Endometrial microvascular endothelial cells (primary cell): Measurements from ENCODE around the gene NAALADL1. TPM values are rescaled to one million over a fixed set of nuclear protein-coding genes. Genes with fewer than 3 reads are reported as not detected.

Experiments used
- in situ Hi-C: cut with HindIII; loops from 2 replicates; pipeline ENCODE4 v1.10.0; 2017; ENCODE audit warnings: low sequenced_read_pairs, low pct_unique_long_range_greater_than_20kb; ENCODE audit errors: inconsistent ontology term
- total RNA-seq: library from RNA; depleted of rRNA; stranded (reverse); fragments of >200 nt; gene quantifications from one replicate; pipeline ENCODE4 v1.2.3, GENCODE V29; 2015; ENCODE audit errors: inconsistent ontology term

Gene NAALADL1, protein sequence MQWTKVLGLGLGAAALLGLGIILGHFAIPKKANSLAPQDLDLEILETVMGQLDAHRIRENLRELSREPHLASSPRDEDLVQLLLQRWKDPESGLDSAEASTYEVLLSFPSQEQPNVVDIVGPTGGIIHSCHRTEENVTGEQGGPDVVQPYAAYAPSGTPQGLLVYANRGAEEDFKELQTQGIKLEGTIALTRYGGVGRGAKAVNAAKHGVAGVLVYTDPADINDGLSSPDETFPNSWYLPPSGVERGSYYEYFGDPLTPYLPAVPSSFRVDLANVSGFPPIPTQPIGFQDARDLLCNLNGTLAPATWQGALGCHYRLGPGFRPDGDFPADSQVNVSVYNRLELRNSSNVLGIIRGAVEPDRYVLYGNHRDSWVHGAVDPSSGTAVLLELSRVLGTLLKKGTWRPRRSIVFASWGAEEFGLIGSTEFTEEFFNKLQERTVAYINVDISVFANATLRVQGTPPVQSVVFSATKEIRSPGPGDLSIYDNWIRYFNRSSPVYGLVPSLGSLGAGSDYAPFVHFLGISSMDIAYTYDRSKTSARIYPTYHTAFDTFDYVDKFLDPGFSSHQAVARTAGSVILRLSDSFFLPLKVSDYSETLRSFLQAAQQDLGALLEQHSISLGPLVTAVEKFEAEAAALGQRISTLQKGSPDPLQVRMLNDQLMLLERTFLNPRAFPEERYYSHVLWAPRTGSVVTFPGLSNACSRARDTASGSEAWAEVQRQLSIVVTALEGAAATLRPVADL
- total RNA-seq = 13.3 TPM

DNA sequence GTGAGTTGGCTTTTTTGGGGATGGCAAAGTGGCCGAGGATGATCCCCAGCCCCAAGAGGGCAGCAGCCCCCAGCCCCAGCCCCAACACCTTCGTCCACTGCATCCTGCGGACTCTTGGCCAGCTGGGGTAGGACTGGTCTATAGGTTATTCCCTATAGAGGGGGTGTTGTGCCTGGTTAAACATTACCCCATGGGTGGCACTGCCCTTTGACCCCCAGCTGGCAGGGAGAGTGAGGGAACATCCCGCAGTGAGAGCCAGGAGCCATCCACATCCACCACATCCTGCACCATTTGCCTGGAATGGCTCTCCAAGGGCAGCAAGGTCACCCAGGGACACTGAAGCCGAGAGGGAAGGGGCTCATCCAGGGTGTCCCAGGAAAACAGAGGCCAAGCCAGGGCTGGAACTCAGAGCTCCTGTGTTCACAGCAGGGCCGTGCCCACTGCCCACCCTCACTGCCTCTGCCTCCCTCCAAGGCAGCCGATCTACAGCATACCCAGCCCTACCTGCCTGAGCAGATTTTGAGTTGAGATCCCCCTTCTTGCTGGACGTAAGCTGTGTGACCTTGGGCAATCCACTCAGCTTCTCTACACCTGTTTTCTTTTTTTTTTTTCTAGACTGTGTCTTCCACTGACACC, at the start of gene NAALADL1:
Gene NAALADL1, minus strand, starts transcription at position 135 of the 636 bp plus-strand sequence. Its CDS starts 32 bp downstream, at position 103.
- in situ Hi-C loops = no loop called here

DNA sequence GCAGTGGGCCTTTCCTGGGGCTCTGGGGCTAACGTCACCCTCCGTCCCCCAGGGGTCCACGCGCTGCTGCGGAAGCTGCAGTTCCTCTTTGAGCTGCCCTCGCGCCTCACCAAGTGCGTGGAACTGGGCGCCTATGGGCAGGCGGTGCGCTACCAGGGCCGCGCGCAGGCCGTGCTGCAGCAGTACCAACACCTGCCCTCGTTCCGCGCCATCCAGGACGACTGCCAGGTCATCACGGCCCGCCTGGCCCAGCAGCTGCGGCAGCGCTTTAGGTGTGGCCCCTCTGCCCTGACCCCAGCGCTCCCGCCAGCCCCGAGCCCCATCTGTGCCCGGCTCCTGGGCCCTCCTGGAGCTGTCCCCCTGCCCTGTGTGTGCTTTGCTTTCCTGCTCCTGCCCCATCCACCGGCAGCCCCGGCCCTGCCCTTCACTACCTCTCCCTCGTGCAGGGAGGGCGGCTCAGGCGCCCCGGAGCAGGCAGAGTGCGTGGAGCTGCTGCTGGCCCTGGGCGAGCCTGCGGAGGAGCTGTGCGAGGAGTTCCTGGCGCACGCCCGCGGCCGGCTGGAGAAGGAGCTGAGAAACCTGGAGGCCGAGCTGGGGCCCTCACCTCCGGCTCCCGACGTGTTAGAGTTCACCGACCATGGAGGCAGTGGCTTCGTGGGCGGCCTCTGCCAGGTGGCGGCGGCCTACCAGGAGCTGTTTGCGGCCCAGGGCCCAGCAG, 49.6 kb upstream of the NAALADL1 start:
- in situ Hi-C loops = no loop called here

DNA sequence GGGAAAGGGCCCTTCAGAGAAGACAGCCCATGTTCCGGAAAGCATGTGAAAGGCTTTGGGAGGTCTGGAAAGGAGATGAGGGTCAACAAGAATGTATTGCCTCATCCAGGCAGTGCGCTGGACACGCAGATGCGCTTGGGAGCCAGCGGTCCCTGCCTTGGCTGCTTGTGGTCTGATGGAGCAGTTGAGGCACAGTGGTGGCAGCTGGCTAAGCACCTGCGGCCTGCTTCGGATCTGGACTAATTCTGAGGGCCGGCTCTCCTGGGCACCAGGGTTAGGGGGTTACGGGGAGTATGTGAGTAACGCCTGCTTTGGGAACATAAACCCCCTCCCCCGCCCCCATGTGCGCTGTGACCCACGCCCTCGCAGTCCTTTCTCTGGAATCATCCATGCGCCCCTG, 48.7 kb upstream of the NAALADL1 start:
- in situ Hi-C loops = no loop called here

DNA sequence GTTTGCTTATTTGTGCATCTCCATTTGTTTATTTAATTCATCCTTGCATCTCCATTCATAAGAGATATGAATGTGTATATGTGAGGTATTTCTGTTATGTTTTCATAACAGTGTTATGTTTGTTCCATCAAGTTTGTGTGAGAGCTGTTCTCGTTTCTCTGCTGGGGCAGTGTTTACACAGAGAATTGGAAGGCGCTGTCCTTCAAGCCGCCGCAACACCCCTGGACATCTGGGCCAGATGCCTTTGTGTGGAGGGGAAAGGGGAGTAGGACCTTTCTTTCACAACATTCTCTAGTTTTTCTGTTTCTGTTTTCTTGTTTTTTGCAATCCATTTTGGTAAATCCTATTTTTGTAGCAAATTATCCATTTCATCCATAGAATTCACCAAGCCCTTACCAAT, 46.3 kb upstream of the NAALADL1 start:
- in situ Hi-C loops = no loop called here

DNA sequence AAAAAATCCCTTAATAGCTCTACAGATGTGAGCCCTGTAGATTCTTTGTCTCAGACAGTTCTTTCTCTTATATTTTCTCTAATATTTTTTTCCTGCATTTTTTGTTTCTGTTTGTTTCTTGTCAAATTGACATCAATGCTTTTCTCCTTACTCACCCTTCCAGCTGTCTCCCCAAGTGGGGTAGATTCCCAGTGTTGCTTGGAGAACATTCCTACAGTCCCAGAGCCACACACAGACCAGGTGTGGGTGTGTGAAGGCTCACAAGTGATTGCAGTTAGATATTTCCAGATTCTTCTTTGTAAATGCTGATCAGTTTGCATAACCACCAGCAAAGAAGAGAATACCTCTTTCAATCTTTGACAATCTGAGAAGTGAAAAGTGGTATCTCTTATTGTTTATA, 45.1 kb upstream of the NAALADL1 start:
- in situ Hi-C loops = no loop called here

DNA sequence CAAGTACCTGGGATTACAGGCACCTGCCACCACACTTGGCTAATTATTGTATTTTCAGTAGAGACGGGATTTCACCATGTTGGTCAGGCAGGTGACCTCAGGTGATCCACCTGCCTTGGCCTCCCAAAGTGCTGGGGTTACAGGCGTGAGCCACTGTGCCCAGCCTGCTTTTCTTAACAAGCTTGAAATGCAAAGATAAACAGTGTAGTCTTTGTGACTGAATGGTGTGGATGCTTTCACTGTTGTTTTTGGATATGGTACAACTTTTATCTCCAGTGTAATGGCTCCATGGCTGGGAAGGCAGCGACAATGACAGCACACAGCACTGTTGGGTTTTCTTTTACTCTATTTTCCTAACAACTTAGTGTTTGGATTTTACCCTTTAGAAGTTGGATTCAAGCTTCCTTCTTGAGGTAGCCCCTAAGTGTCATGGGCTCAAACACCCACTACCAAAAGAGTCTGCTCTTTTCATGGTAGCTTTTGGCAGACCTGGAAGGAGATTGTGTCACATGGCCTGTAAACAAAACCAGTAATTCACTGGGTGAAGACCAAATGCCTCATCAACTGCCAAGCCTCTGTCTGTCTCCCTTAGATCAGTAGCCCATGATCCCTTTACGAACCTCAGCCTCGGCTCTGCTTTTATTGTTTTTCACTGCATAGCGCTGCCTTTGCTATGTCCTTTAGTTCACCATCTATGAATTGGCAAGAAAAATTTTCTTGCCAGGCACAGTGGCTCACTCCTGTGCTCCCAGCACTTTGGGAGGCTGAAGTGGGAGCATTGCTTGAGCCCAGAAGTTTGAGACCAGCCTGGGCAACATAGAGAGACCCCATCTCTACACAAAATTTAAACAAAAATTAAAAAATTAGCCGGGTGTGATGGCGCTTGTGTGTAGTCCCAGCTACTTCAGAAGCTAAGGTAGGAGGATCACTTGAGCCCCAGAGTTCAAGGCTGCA, 44.1 kb upstream of the NAALADL1 start:
- in situ Hi-C loops = no loop called here

DNA sequence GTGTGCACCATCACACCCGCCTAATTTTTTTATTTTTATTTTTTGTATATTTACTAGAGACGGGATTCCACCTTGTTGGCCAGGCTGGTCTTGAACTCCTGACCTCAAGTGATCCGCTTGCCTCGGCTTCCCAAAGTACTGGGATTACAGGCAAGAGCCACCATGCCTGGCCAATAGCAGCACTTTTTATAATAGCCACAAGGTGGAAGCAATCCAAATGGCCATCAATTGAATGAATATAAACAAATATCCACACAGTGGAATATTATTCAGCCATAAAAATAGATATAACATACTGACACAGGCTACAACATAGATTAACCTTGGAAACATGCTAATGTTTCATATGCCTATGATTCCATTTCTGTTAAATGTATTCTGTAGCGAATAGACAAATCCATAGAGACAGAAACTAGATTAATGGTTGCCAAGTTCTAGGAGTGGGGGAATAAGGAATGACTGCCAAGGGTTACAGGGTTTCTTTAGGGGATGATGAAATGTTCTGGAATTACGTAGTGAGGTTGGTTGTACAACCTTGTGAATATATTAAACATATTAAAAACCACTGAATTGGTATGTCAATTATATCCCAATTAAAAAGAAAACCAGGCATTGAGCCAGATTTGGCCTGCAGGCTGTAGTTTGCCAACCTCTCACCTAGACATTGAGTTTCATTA, 42.5 kb upstream of the NAALADL1 start:
- in situ Hi-C loops = no loop called here

- in situ Hi-C loops = no loop called here
These were observed 38.6 kb upstream of the NAALADL1 start for GRCh38 chr11:65096926-65097325.

DNA sequence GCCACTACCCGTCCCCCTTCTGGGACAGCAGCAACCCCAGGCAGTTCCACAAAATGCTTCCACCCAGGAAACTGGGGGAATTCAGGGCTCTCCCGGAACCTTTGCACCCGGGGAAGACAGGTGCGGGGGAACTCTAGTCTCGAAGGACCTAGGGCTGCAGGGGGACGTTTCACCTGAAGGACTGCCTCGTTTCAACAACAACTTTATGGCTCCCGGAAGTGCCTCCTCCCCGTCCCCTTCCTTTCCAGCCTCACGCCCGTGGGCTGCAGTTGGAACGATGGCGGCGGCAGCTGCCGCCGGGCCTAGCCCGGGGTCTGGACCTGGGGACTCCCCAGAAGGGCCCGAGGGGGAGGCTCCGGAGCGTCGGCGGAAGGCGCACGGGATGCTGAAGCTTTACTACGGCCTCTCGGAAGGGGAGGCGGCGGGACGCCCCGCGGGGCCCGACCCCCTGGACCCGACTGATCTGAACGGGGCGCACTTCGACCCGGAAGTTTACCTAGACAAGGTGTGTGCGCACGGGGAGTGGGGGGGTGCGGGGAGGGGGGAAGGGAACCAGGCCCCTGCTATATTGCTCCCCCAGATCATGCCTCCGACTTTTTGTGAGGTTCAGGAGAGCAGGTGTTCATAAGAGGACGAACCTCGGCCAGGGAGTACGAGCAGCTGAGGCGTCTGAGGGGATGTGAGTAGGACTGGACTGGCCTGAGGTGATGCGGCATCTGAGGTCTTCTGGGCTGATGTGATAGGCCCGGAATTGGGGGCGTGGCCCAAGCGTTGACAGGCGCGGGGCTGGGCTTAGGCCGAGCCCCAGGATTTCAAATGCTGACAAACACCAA, 37.8 kb upstream of the NAALADL1 start, which contains the start of gene VPS51:
Gene VPS51, plus strand, starts transcription at position 241 of the 833 bp plus-strand sequence. Its CDS starts 37 bp downstream, at position 278.
- in situ Hi-C loops = no loop called here

GRCh38 chr11:65095427-65095826, 37.1 kb upstream of the NAALADL1 start:
- in situ Hi-C loops = no loop called here

DNA sequence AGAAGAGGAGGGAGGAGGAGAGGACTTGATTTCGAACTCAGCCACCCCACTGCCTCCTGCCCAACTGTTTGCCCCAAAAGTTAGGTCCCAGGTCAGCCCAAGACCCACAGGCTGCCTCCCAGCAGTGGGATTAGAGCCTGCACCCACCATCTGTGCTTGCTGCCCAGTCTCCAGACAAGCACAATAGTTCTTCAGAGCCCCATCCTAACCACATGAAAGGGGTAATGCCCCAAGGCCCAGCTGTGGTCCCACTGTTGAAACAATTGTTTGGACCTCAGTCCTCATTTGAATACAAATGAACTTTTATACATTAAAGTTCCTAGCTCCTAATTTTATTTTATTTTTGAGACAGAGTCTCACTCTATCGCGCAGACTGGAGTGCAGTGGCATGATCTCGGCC, 32.3 kb upstream of the NAALADL1 start:
- in situ Hi-C loops = no loop called here

- in situ Hi-C loops = no loop called here
These were observed 31.3 kb upstream of the NAALADL1 start for GRCh38 chr11:65089621-65090020.

DNA sequence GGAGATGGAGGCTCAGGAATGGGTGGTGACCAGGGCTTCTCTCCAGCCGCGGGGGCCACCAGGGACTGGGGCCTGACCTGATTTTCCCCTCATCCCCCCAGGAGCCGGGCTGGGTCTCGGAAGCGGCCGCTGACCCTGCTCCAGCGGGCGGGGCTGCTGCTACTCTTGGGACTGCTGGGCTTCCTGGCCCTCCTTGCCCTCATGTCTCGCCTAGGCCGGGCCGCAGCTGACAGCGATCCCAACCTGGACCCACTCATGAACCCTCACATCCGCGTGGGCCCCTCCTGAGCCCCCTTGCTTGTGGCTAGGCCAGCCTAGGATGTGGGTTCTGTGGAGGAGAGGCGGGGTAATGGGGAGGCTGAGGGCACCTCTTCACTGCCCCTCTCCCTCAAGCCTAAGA, 29.5 kb upstream of the NAALADL1 start:
- in situ Hi-C loops = no loop called here

- in situ Hi-C loops = no loop called here
These were observed 28.9 kb upstream of the NAALADL1 start for GRCh38 chr11:65087216-65087615.

- in situ Hi-C loops = no loop called here
These were observed 28.5 kb upstream of the NAALADL1 start for GRCh38 chr11:65086809-65087208.

DNA sequence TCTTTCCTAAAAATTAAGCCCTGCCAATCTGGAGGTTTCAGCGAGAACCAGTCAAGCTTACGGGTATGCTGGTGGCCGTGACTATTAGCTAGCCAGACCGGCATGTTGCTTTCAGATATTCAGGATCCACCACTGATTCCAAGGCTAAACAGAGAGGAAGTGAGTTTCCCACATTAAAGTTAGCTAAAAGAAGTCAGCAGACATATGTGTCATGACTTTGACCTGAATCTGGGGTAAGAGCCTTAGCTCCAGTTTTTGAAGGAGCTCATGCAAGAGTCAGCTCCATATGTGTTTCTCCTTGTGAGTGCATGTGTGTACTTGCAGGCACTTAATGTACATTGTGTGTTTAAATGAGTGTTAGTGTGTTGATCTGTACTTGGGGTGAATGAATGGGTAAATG, 27.1 kb upstream of the NAALADL1 start:
- in situ Hi-C loops = no loop called here
